HEK293 (cell line): ENCODE measurements around the gene BIRC5.

Source experiments
- CTCF ChIA-PET: fragments of 350-600 bp; formaldehyde crosslinking; extraction: SDS; loops from one replicate; lab custom pipeline; 2021; ENCODE audit warnings: antibody characterized with exemption; lab: Yijun Ruan, JAX
- POLR2A ChIA-PET: fragments of 300-600 bp; formaldehyde crosslinking; extraction: SDS; loops from one replicate; lab custom pipeline; 2020; ENCODE audit warnings: antibody characterized with exemption, inconsistent platforms; lab: Yijun Ruan, JAX
- H3K27ac ChIP-seq: fragments of 200-500 bp; sonication (Bioruptor generic); 2 replicates; pipeline ENCODE4 v1.5.1; 2014; ENCODE audit warnings: low read depth, low read length, control low read depth, inconsistent platforms; ENCODE audit errors: extremely low read depth
- H3K36me3 ChIP-seq, 2 experiments: fragments of 200-500 bp in 1 of 2; sonication (Bioruptor generic) in 1 of 2; 1 replicate in 1 of 2; 2 replicates in 1 of 2; pipeline ENCODE4 v1.5.1; 2014 to 2017; ENCODE audit warnings: inconsistent platforms in 2 of 2, low read length in 2 of 2; ENCODE audit not compliant: control insufficient read depth in 2 of 2, insufficient read depth in 1 of 2
- H3K4me1 ChIP-seq: fragments of 200-500 bp; sonication (Bioruptor generic); 2 replicates; pipeline ENCODE4 v1.5.1; 2014; ENCODE audit warnings: mild to moderate bottlenecking, low read length, inconsistent platforms; ENCODE audit not compliant: control insufficient read depth, insufficient read depth
- H3K4me3 ChIP-seq: 2 replicates; pipeline ENCODE4 v1.5.1; 2011; ENCODE audit warnings: low read depth, mild to moderate bottlenecking, control low read depth, low read length, moderate library complexity
- H3K9me3 ChIP-seq: fragments of 200-500 bp; sonication (Bioruptor generic); 2 replicates; pipeline ENCODE4 v1.5.1; 2014; ENCODE audit warnings: low read depth, low read length, inconsistent platforms; ENCODE audit not compliant: control insufficient read depth, insufficient read depth
- HOXA7 ChIP-seq: sonication (generic); formaldehyde crosslinking; IDR thresholded peaks from 2 replicates; pipeline ENCODE4 v1.8.1; 2022; ENCODE audit warnings: missing genetic modification reagents, borderline replicate concordance
- KLF1 ChIP-seq: fragments of 450-650 bp; formaldehyde crosslinking; IDR thresholded peaks from 2 replicates; pipeline ENCODE4 v1.5.1; 2016; ENCODE audit warnings: missing biosample characterization, missing genetic modification characterization
- KLF7 ChIP-seq: fragments of 450-650 bp; formaldehyde crosslinking; IDR thresholded peaks from 2 replicates; pipeline ENCODE4 v1.5.1; 2016; ENCODE audit warnings: missing biosample characterization, missing genetic modification characterization, borderline replicate concordance
- KLF8 ChIP-seq: fragments of 450-650 bp; formaldehyde crosslinking; IDR thresholded peaks from 2 replicates; pipeline ENCODE4 v1.5.1; 2016; ENCODE audit warnings: missing biosample characterization, missing genetic modification characterization
- OVOL3 ChIP-seq: fragments of 450-650 bp; formaldehyde crosslinking; IDR thresholded peaks from 2 replicates; pipeline ENCODE4 v1.5.1; 2016; ENCODE audit warnings: missing biosample characterization, missing genetic modification characterization
- RBAK ChIP-seq: fragments of 450-650 bp; formaldehyde crosslinking; IDR thresholded peaks from 2 replicates; pipeline ENCODE4 v1.5.1; 2016; ENCODE audit warnings: missing biosample characterization, missing genetic modification characterization
- SCRT2 ChIP-seq: fragments of 450-650 bp; formaldehyde crosslinking; IDR thresholded peaks from 2 replicates; pipeline ENCODE4 v1.5.1; 2016; ENCODE audit warnings: missing biosample characterization, missing genetic modification characterization
- SP7 ChIP-seq: fragments of 450-650 bp; formaldehyde crosslinking; IDR thresholded peaks from 2 replicates; pipeline ENCODE4 v1.5.1; 2016; ENCODE audit warnings: missing biosample characterization, missing genetic modification characterization
- YY2 ChIP-seq: fragments of 450-650 bp; formaldehyde crosslinking; IDR thresholded peaks from 2 replicates; pipeline ENCODE4 v1.5.1; 2016; ENCODE audit warnings: missing biosample characterization, missing genetic modification characterization
- ZBTB20 ChIP-seq: fragments of 450-650 bp; formaldehyde crosslinking; IDR thresholded peaks from 2 replicates; pipeline ENCODE4 v1.5.1; 2016; ENCODE audit warnings: missing biosample characterization, missing genetic modification characterization
- ZIC2 ChIP-seq: fragments of 450-650 bp; formaldehyde crosslinking; IDR thresholded peaks from 2 replicates; pipeline ENCODE4 v1.5.1; 2016; ENCODE audit warnings: missing biosample characterization, missing genetic modification characterization
- ZNF138 ChIP-seq: fragments of 450-650 bp; formaldehyde crosslinking; IDR thresholded peaks from 2 replicates; pipeline ENCODE4 v1.5.1; 2016; ENCODE audit warnings: missing biosample characterization, missing genetic modification characterization, borderline replicate concordance
- ZNF404 ChIP-seq: fragments of 450-650 bp; formaldehyde crosslinking; IDR thresholded peaks from 2 replicates; pipeline ENCODE4 v1.5.1; 2017; ENCODE audit warnings: missing biosample characterization, missing genetic modification characterization
- ZNF510 ChIP-seq: fragments of 450-650 bp; formaldehyde crosslinking; IDR thresholded peaks from 2 replicates; pipeline ENCODE4 v1.5.1; 2018; ENCODE audit warnings: mild to moderate bottlenecking, missing genetic modification characterization, missing biosample characterization; ENCODE audit not compliant: insufficient replicate concordance
- ZNF514 ChIP-seq: fragments of 450-650 bp; formaldehyde crosslinking; IDR thresholded peaks from 2 replicates; pipeline ENCODE4 v1.5.1; 2016; ENCODE audit warnings: missing biosample characterization, missing genetic modification characterization
- ZNF596 ChIP-seq: fragments of 450-650 bp; IDR thresholded peaks from 2 replicates; pipeline ENCODE4 v1.5.0; 2018; ENCODE audit warnings: missing biosample characterization, mild to moderate bottlenecking, missing genetic modification characterization, moderate library complexity
- ZNF747 ChIP-seq: fragments of 450-650 bp; formaldehyde crosslinking; IDR thresholded peaks from 2 replicates; pipeline ENCODE4 v1.5.1; 2016; ENCODE audit warnings: missing biosample characterization, missing genetic modification characterization
- ZSCAN23 ChIP-seq: fragments of 450-650 bp; formaldehyde crosslinking; IDR thresholded peaks from 2 replicates; pipeline ENCODE4 v1.5.1; 2016; ENCODE audit warnings: missing biosample characterization, missing genetic modification characterization
- TF ChIP-seq, protein P1 (sequence below): fragments of 450-650 bp; IDR thresholded peaks from 2 replicates; pipeline ENCODE4 v1.5.1; 2018; ENCODE audit warnings: missing biosample characterization, mild to moderate bottlenecking, missing genetic modification characterization
- TF ChIP-seq, protein P2 (sequence below): fragments of 450-650 bp; formaldehyde crosslinking; IDR thresholded peaks from 2 replicates; pipeline ENCODE4 v1.5.1; 2017; ENCODE audit warnings: missing biosample characterization, missing genetic modification characterization
- TF ChIP-seq, protein P3 (sequence below): fragments of 450-650 bp; formaldehyde crosslinking; IDR thresholded peaks from 2 replicates; pipeline ENCODE4 v1.5.1; 2016; ENCODE audit warnings: missing biosample characterization, missing genetic modification characterization
- TF ChIP-seq, protein P4 (sequence below): fragments of 450-650 bp; formaldehyde crosslinking; IDR thresholded peaks from 2 replicates; pipeline ENCODE4 v1.5.0; 2017; ENCODE audit warnings: missing biosample characterization, missing genetic modification characterization, borderline replicate concordance
- TF ChIP-seq, protein P5 (sequence below): fragments of 450-650 bp; formaldehyde crosslinking; IDR thresholded peaks from 2 replicates; pipeline ENCODE4 v1.5.1; 2016; ENCODE audit warnings: missing biosample characterization, missing genetic modification characterization
- TF ChIP-seq, protein P6 (sequence below): fragments of 450-650 bp; formaldehyde crosslinking; IDR thresholded peaks from 2 replicates; pipeline ENCODE4 v1.5.1; 2016; ENCODE audit warnings: missing biosample characterization, missing genetic modification characterization, borderline replicate concordance

Gene BIRC5

DNA sequence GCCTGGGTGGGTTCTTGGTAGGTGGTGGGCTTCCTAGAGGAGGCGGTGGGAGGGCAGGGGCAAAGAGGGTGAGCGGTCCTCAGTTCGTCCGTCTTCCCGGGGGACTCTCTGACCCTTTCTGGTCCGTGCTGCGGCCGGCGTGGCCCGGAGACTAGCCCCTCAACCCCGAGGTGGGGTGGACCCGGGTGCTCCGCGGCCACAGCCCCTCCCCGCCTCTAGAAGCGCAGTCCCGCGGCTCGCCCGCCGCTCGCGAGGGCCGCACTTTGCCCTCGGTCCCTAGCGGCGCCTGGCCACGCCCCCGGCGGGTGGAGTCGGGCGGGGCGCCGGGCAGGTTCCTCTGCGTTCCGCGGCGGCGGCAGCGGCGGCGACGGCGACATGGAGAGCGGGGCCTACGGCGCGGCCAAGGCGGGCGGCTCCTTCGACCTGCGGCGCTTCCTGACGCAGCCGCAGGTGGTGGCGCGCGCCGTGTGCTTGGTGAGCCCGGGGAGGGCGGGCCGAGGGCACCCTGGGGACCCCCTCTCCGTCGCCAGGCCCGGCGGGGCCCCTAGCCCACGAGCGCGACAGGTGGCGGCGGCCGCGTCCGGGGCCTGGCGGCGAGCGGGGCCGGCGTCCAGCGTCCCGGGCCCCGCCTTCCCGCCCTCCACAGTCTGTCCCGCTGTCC lies 45.7 kb upstream of the BIRC5 start, which contains the start of gene SYNGR2:
SYNGR2 (plus strand) TSS at position 340 of the 661 bp plus-strand sequence; CDS start at position 376, 36 bp downstream.
- ChIA-PET CTCF (no interaction called here), POLR2A (interaction anchor here (0.7 to 4.6 kb wide), 4 partner anchors 10 to 27 kb away, joined by 3 to 47 read pairs (median 6); partner anchors contain the start of genes AFMID and TK1)
- peak within 1 kb of the TSS; percentile 67 for H3K4me3 ChIP-seq
- peak within 1 kb of the TSS; percentile 78; the same call in 1 of the 2 replicates for H3K27ac ChIP-seq
- H3K36me3 ChIP-seq: peaks cover 0 to 33% of the 10 kb centered on the region in 2 experiments; a peak in 2 of 3 replicates
- H3K9me3 ChIP-seq: no peaks in the 10 kb centered on the region
- no peaks in the 10 kb centered on the region; the same call in 1 of the 2 replicates for H3K4me1 ChIP-seq
- TF ChIP-seq, protein P1, sequence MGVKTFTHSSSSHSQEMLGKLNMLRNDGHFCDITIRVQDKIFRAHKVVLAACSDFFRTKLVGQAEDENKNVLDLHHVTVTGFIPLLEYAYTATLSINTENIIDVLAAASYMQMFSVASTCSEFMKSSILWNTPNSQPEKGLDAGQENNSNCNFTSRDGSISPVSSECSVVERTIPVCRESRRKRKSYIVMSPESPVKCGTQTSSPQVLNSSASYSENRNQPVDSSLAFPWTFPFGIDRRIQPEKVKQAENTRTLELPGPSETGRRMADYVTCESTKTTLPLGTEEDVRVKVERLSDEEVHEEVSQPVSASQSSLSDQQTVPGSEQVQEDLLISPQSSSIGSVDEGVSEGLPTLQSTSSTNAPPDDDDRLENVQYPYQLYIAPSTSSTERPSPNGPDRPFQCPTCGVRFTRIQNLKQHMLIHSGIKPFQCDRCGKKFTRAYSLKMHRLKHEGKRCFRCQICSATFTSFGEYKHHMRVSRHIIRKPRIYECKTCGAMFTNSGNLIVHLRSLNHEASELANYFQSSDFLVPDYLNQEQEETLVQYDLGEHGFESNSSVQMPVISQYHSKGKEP (tag by site-specific recombination): peak; percentile 47; the same call in 1 of the 2 replicates
- TF ChIP-seq, protein P2, sequence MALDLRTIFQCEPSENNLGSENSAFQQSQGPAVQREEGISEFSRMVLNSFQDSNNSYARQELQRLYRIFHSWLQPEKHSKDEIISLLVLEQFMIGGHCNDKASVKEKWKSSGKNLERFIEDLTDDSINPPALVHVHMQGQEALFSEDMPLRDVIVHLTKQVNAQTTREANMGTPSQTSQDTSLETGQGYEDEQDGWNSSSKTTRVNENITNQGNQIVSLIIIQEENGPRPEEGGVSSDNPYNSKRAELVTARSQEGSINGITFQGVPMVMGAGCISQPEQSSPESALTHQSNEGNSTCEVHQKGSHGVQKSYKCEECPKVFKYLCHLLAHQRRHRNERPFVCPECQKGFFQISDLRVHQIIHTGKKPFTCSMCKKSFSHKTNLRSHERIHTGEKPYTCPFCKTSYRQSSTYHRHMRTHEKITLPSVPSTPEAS: no peak
- TF ChIP-seq, protein P3, sequence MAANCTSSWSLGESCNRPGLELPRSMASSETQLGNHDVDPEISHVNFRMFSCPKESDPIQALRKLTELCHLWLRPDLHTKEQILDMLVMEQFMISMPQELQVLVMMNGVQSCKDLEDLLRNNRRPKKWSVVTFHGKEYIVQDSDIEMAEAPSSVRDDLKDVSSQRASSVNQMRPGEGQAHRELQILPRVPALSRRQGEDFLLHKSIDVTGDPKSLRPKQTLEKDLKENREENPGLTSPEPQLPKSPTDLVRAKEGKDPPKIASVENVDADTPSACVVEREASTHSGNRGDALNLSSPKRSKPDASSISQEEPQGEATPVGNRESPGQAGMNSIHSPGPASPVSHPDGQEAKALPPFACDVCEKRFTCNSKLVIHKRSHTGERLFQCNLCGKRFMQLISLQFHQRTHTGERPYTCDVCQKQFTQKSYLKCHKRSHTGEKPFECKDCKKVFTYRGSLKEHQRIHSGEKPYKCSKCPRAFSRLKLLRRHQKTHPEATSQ (tag by site-specific recombination): no peak
- TF ChIP-seq, protein P4, sequence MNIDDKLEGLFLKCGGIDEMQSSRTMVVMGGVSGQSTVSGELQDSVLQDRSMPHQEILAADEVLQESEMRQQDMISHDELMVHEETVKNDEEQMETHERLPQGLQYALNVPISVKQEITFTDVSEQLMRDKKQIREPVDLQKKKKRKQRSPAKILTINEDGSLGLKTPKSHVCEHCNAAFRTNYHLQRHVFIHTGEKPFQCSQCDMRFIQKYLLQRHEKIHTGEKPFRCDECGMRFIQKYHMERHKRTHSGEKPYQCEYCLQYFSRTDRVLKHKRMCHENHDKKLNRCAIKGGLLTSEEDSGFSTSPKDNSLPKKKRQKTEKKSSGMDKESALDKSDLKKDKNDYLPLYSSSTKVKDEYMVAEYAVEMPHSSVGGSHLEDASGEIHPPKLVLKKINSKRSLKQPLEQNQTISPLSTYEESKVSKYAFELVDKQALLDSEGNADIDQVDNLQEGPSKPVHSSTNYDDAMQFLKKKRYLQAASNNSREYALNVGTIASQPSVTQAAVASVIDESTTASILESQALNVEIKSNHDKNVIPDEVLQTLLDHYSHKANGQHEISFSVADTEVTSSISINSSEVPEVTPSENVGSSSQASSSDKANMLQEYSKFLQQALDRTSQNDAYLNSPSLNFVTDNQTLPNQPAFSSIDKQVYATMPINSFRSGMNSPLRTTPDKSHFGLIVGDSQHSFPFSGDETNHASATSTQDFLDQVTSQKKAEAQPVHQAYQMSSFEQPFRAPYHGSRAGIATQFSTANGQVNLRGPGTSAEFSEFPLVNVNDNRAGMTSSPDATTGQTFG: no peak
- TF ChIP-seq ZNF404 (tag by site-specific recombination): no peak
- no peak for TF ChIP-seq ZNF138 (tag by site-specific recombination)
- no peak for TF ChIP-seq ZSCAN23 (tag by site-specific recombination)
- no peak for TF ChIP-seq ZNF514 (tag by site-specific recombination)
- 0 out of 2 replicates have a peak, but pooled peaks have one; percentile 54 for TF ChIP-seq ZNF596 (tag by site-specific recombination)
- TF ChIP-seq SP7 (tag by site-specific recombination): no peak
- TF ChIP-seq, protein P5, sequence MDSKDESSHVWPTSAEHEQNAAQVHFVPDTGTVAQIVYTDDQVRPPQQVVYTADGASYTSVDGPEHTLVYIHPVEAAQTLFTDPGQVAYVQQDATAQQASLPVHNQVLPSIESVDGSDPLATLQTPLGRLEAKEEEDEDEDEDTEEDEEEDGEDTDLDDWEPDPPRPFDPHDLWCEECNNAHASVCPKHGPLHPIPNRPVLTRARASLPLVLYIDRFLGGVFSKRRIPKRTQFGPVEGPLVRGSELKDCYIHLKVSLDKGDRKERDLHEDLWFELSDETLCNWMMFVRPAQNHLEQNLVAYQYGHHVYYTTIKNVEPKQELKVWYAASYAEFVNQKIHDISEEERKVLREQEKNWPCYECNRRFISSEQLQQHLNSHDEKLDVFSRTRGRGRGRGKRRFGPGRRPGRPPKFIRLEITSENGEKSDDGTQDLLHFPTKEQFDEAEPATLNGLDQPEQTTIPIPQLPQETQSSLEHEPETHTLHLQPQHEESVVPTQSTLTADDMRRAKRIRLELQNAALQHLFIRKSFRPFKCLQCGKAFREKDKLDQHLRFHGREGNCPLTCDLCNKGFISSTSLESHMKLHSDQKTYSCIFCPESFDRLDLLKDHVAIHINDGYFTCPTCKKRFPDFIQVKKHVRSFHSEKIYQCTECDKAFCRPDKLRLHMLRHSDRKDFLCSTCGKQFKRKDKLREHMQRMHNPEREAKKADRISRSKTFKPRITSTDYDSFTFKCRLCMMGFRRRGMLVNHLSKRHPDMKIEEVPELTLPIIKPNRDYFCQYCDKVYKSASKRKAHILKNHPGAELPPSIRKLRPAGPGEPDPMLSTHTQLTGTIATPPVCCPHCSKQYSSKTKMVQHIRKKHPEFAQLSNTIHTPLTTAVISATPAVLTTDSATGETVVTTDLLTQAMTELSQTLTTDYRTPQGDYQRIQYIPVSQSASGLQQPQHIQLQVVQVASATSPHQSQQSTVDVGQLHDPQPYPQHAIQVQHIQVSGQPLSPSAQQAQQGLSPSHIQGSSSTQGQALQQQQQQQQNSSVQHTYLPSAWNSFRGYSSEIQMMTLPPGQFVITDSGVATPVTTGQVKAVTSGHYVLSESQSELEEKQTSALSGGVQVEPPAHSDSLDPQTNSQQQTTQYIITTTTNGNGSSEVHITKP: peak; percentile 77
- TF ChIP-seq OVOL3 (tag by site-specific recombination): 0 out of 2 replicates have a peak, but pooled peaks have one; percentile 10
- TF ChIP-seq, protein P6, sequence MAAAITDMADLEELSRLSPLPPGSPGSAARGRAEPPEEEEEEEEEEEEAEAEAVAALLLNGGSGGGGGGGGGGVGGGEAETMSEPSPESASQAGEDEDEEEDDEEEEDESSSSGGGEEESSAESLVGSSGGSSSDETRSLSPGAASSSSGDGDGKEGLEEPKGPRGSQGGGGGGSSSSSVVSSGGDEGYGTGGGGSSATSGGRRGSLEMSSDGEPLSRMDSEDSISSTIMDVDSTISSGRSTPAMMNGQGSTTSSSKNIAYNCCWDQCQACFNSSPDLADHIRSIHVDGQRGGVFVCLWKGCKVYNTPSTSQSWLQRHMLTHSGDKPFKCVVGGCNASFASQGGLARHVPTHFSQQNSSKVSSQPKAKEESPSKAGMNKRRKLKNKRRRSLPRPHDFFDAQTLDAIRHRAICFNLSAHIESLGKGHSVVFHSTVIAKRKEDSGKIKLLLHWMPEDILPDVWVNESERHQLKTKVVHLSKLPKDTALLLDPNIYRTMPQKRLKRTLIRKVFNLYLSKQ (tag by site-specific recombination): no peak
- TF ChIP-seq RBAK (tag by site-specific recombination): no peak
- peak; percentile 69; the same call in 1 of the 2 replicates for TF ChIP-seq KLF7 (tag by site-specific recombination)
- no peak for TF ChIP-seq YY2
- no peak for TF ChIP-seq HOXA7 (CRISPR knock-in tag)
- TF ChIP-seq ZIC2: 0 out of 2 replicates have a peak, but pooled peaks have one; percentile 21
- TF ChIP-seq ZNF510 (tag by site-specific recombination): no peak
- TF ChIP-seq ZNF747 (tag by site-specific recombination): no peak
- 0 out of 2 replicates have a peak, but pooled peaks have one; percentile 6 for TF ChIP-seq ZBTB20
- no peak for TF ChIP-seq SCRT2 (tag by site-specific recombination)
- peak; percentile 68; the same call in 1 of the 2 replicates for TF ChIP-seq KLF8 (tag by site-specific recombination)
- TF ChIP-seq KLF1: peak; percentile 76
